RCC 7860 (cell line): ENCODE results near the gene GPR141.

Experiments
- DNase-seq: peaks from one replicate; pipeline ENCODE4 v3.0.0-alpha.2; 2015; ENCODE audit warnings: low spot score
- FAIRE-seq: peaks from 2 replicates; lab custom pipeline; 2012; peaks lifted over from hg19 to GRCh38; lab: Jason Lieb, UNC

GPR141 gene, protein sequence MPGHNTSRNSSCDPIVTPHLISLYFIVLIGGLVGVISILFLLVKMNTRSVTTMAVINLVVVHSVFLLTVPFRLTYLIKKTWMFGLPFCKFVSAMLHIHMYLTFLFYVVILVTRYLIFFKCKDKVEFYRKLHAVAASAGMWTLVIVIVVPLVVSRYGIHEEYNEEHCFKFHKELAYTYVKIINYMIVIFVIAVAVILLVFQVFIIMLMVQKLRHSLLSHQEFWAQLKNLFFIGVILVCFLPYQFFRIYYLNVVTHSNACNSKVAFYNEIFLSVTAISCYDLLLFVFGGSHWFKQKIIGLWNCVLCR

DNA sequence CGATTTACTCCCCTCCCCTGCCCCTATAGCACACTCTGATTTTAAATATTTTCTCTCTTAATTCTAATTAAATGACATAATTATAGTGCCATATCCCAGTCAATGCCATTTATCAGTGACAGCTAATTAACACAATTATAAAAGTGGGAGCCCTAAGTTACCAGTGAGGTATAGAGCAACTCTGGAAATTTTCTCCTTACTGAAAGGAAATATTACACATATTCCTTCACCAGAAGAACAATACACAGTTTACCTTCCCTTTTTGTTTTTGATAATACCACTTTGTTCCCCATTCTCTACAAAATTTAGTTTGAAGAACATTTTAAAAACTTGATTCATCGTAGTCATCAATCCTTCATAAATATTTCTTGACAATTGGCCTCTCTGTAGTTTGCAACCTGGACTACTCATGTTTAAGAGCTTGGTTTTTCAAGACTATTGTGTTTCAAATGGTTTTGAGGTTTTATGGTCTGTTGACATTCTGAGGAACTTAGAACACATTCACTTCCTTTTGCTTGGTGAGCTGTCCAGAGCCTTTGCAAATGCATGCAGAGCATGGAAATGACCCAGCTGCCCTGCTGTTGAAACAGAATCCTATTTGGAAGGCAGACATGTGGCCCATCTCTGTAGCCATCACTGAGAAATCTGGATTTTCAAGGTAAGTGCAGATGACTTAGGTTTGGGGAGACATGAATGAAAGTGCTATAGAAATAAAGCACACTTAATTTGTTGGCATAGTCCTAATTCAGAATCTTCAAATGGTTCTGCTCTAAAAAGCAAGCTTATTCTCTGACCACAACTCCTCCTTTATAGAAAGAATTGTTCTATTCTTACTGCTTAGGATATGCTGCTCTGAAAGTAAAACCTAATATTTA, at the start of gene GPR141:
TSS of gene GPR141 (plus strand) at position 521 of the 875 bp plus-strand sequence. CDS start 56,628 bp downstream, outside the sequence.
- DNase-seq = no peak

DNA sequence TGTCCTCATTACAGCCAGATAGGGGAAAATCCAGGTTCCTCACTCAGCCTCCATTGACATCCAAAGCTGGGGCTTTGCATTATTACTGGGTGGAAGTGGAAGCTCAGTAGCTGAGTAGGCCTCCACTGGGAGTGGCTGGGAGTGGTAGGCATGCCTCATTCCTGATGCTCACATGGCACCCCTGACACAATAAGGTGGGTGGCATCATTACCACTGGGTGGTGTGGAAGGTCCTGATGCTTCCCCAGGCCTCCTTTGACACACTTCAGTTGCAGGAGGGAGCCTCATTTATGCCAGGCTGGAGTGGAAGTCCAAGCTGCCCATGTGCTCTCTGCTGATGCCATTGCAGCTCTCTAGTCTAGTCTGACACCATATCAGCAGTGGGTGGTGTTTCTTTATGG, 48.2 kb upstream of the GPR141 start:
- DNase-seq (no peak), FAIRE-seq (no peak)

More for the DNA sequence above, at the start of gene GPR141:
- FAIRE-seq = no peak

DNA sequence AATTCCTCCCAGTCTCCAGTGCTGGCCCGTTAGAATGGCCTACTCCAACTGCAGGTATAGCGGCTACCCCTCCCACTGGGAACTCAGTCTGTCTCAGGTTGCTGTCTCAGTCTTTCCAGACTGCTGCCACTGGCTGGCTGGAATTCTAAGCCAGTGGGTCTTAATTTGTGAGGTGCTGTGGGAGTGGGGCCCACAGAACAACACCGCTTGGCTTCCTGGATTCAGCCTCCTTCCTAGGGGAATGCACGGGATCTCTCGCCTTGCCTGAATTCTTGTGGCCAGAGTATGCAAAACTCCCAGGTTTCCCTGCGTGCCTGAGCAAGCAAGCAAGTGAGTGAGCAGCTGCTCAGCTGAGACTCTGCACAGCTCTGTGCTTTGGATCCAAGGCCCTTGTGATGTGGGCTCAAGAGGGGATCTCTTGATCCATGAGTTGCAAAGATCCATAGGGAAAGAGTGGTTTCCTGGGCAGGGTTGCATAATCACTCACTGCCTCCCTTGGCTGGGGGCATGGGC, 41.5 kb upstream of the GPR141 start:
- DNase-seq = no peak
- no peak for FAIRE-seq

DNA sequence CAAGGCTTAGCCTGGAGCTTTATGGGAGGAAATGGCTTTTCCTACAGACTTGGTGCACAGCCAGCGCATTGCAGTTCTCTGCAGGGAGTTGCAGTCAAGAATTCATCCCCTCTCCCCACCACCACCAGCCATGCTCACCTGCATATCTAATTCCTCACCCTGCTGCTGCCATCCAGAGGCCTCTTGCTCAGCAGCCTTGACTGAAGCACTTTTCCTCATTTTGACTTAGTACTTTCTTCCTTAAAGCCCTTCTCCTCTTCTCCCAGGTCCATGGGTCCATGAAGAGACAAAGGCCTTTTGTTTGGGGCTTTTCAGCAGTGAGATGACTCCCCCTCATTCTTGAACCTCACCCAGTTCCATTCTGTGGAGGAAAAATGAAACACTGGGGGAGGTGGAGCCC, 39.7 kb upstream of the GPR141 start:
- FAIRE-seq = no peak
- no peak for DNase-seq

DNA sequence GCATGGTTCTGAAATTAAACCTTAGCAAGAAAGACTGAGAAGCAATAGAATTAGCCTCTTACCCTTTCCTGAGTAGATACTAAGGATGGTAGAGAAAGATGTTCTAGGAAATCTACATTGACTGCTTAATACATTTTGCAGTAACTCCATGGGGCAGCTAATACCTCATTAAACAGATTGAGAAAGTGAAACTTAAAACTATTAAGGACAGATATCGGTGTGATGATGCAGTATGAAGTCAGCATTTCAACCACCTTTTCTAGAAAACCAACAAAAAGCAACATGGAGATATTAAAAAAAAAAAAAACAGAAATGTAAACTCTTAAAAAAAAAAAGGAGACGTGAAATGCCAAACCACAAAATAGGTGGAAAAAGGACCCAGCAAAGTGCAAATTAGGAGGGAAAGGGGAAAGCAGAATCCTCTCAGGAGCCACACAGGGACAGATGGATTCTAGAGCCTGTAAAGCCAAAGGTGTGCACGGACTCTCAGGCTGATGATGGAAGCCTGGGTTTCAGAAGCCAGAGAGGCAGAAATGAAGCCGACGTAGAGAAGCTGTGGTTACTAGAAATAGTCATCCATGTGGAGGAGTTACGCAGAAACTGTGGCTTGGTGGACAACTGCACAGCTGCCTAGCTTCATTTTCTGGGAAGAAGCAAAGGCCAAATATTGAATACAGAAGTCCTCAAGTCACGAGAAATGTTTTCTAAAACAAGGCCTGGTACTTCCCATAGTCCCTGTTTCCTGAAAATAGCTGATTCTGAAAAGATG, 38.1 kb upstream of the GPR141 start:
- no peak for FAIRE-seq
- DNase-seq = no peak

DNA sequence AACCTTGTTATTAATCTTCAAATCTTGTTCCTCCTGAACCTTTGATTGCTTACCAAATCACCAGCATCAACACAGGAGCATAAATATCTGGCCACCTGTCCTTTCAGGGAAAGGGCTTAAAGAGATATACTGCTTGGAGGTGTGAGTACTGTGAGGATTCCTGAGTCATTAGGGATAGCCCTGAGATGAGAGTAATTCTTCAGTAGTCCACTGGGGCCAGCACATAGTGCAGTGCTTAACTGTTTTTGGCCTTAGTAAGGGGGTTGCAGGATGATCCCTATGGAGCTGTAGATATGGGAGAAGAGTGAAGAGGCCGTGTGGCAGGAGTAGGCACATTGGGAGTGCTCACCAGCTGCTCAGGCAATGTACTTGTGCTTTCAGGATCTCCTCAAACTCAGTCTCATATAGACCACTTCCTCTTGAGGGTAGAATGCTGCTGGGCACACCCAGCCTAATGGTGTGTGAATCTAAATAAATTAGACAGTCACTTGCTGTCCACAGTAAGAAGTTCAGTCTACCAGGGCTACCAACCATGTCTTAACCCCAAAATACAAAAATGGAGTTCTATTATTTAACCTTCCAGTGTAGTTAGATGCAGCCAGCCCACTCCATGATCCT, 26.5 kb upstream of the GPR141 start:
- FAIRE-seq (no peak), DNase-seq (no peak)

DNA sequence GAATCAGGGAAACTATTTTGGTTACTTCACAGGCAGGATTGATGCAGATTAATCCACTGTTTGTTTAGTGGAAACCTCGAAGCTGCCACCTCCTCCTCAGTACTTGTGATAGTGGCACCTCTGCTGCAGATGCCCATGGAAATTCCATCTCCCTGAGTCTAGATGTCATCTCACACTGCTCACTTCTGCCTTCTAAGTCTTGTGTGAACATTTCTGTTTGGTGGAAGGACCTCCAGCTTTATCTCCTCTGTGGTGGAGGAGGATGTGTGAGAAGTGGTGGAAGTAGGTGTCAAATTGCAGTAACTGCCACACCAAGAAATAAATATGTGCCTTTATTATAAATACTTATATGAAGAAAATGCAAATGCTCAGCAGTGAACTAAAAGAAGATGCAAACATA, 25.8 kb upstream of the GPR141 start:
- DNase-seq = no peak
- FAIRE-seq = no peak

DNA sequence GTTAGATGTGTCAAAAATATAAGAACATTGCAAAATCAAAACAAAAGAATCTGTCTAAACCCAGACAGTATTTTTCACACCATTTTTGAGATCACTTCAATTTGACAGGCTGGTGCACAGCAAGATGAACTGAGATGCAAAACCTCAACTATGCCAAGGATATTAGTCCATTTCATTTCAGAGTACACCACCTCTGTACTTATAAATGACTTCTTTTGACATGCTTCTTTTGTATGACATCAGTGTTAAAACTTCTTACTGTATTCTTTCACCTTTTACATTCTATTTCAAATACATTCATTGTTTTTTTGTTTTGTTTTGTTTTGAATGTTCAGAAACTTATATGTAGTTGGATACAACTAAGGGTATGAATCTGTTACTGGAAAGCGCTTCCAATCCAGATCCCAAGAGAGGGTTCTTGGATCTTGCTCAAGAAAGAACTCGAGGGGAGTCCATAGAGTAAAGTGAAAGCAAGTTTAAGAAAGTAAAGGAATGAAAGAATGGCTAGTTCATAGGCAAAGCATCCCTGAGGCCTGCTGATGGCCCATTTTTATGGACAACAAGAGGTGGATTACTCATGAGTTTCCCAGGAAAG, 23.5 kb upstream of the GPR141 start:
- DNase-seq = no peak
- FAIRE-seq = no peak

DNA sequence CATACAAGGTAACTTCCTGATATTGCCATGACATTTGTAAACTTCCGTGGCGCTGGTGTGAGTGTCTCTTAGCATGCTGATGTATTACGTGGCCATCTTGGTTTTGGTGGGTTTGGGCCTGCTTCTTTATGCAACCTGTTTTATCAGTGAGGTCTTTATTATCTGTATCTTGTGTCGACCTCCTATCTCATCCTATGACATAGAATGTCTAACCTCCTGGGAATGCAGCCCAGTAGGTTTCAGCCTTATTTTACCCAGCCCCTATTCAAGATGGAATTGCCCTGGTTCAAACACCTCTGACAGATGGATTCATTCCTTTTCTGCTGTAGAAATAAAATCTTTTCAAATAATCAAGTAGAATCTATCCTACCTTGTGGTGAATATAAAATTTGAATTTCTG, 23.0 kb upstream of the GPR141 start:
- no peak for DNase-seq
- FAIRE-seq = no peak

DNA sequence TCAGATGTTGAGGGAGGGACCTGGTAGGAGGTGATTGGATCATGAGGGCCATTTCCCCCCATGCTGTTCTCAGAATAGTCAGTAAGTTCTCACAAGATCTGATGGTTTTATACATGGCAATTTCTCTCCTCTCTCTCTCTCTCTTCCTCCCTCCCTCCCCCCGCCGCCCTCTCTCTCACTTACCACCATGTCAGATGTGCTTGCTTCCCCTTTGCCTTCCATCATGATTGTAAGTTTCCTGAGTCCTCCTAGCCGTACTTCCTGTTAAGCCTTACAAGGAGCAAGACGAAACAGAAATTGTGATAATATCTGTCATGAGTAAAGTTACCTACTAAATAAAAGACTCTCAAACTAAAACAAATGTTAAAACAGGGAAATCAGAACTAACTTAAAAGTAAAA, 19.9 kb upstream of the GPR141 start:
- FAIRE-seq = no peak
- DNase-seq = no peak

DNA sequence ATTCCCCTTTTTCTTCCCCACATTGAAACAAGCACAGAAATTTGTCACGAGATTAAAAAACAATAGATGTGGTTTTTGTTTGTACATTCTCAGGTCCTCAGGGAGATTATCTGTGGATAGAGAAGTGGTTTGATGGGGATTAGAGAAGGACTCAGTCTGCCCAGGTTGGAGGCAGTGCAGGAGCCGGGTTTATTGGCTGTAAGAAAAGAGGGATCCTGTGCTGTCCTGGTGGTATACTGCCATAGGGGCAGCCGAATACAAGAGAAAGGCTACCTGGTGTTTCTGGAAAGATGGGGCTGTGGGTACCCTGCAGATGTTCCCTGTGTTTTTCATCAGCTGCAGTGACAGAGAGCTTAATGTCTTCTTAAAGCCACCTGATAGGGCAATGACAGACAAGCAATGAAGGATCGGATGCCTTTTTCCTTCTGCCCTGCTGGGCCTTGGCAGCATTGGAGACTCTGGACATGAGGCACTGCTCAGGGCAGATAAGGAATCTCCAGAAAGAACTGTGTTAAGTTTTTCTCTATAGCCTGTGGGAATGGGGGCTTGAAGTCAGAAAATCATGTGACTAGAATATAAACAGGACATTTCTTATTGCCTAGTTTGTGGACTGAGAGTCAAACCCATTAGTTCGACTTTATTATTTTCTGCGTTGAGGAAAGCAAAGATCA, 18.1 kb upstream of the GPR141 start:
- FAIRE-seq (no peak), DNase-seq (no peak)

DNA sequence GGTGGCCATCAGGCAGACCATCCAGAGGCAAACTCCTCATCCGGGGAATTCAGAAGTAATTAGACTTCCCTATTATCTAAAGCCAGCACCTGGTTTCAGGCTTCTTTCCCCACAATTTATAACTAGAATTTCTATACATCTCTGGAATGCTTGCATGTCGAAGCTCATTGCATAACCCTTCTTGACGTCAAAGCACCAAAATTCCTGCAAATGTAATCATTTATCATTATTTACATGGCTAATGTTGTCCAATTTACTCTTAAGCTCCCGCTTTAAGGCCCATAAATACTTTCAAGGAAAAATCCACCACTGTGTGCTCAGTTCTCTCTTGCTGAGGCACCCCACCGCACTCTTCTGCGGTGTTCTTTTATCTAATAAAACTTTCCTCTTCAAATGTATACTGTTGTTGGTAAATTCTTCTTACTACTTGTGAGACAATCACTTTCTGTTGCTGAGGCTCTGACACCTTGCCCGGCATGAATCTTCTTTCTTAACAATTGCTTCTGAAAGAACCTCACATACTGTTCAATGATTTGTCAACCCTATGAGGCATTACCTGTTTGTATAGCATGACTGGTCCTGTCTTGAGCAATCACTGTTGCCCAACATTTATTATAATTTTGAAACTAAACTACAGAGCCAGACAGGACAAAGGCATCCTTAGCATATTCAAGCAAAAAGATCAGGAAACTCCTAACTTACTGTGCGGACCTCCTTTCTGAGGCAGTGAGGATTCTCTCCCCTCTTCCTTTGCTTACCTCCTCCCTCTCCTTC, 17.4 kb upstream of the GPR141 start:
- DNase-seq (no peak), FAIRE-seq (no peak)

DNA sequence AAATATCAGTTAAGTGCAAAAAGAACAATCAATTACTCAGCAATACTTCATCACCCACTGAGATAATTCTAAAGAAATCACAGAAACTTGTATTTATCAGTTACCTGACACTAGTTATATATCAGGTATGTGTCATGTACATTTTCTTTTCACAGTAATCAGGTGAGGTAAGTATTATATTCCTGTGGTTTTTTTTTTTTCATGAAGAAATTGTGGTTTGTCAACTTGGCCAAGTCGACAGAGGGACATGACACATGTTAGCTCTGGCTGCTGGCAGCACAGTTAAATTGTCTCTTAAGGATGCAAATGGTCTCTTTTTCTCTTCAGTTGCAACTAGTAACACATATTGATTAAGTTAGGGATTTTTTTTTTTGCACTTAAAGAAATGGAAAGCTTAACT, 13.7 kb upstream of the GPR141 start:
- FAIRE-seq = no peak
- DNase-seq = no peak

DNA sequence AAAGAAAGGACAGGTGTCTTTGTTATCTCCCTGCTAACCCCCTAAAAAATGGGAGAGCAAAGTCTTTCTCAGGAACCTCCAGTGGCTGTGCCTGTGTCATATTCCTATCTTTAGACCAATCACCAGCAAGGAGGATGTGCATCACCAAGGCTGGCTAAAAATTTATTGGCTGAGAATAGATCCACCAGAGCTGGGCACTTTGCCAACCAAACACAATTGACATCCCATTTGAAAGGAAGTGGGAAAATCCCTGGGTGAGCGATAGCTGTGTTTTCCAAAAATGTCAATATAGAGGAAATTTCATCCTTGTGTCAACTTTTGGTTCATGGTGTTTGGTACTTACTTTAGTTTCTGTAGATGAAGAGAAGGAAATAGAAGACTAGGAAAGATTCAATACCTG, 13.1 kb upstream of the GPR141 start:
- DNase-seq = no peak
- no peak for FAIRE-seq

DNA sequence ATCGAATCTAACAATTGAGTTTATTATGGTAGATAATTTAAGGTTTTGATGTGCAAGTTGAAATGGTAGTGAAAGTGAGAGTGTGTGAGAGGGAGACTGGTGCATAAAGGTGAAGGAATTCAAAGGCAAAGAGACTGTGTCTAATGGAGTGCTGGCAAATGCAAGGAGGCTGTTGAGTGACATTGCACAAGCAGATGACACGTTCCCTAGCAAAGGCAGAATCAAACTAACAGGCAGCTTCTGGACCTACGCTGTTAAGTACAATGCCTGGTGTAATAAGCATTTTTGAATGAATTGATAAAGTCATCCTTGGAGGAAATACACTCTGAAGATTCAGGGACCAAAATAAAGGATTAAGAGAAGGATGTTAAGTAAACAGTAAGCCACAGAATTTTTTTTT, 11.7 kb upstream of the GPR141 start:
- DNase-seq (no peak), FAIRE-seq (no peak)

DNA sequence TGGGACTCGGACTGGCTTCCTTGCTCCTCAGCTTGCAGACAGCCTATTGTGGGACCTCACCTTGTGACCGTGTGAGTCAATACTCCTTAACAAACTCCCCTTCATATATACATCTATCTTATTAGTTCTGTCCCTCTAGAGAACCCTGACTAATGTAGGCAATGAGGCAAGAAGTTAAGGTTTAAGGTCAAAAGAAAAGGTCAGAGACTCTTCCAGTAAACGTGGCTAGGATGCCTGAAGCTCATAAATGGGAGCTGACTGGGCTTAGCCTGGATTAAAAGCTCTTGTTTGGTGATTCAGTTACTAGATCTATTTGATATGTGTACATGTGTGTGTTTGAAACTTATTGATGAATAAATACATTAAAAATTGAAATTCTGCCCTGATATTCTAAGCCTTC, 10.6 kb upstream of the GPR141 start:
- DNase-seq (no peak), FAIRE-seq (no peak)

DNA sequence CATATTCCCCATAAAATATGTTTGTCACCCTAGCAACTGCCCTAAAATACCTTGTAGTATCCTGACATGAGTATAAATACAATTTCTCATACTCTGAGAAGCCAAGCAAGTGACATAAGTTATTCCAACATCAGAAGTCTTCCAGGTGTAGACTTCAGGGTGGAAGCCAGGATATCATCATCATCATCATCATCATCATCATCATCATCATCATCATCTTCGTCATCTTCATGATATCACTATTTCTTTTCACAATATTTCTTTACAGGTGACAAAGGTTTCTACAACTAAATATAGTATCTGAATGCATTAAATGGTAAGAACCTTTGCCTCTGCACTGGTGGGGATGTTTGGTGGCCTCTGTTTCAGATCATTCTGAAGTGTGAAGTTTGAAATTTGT, 10.0 kb upstream of the GPR141 start:
- DNase-seq (no peak), FAIRE-seq (no peak)

DNA sequence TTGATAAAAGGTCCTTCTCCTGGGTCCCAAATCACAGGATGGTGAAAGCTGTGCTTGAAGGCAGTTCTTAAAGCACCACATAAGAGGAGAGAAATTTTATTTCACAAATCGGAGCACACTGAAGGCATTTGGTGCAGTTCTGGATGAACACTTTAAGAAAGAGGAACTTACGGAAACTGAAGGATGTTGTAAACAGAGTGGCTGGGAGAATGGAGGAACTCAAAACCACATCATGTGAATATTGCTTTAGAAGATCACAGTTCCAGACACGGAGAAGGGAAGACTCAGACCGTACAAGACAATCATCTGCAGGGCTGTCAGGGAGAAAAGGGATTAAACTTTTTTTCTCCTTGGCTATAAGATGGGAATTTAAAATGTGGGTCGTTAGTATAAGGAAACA, 9.0 kb upstream of the GPR141 start:
- no peak for FAIRE-seq
- DNase-seq = no peak

DNA sequence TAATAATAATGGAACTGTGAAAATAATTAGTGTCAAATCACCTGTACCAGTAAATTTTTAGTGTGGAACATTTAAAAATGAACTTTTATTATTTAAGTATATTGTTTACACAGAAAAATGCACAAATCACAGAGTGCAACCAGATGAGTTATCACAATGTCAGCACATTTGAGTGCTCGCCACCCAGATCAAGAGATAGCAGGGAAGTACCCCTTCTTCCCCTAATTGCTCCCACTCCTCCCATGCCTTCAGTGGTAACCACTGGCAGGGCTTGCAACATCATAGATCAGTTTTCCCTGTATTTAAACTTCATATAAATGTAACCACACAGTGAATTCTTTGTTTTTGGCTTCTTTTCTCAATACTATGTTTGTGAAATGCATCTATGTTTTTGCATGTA, 7.8 kb upstream of the GPR141 start:
- DNase-seq (no peak), FAIRE-seq (no peak)
